Spleen (tissue), 13 donors: ENCODE measurements around the gene FCSK. TPM values are rescaled to one million over a fixed set of nuclear protein-coding genes. Genes with fewer than 3 reads are reported as not detected.
"Not testable (repeated sequence)": the region's sequence is repeated elsewhere in the genome, so short reads cannot be mapped to it uniquely, and the experiment has no call there.

Experiments
- DNase-seq: peaks from one replicate; pipeline ENCODE4 v3.0.0-alpha.2; 2020
- H3K27ac ChIP-seq, 8 donors: fragments of 200-600 bp; sonication (generic) in 7 of 8; 1 replicate in 4 of 8; 2 replicates in 4 of 8; pipeline versions ENCODE4 v1.5.0 to v1.8.0; 2016 to 2021; ENCODE audit warnings: inconsistent platforms in 4 of 8, mild to moderate bottlenecking in 4 of 8, moderate library complexity in 1 of 8
- H3K27me3 ChIP-seq, 7 donors: fragments of 200-600 bp; sonication (generic) in 6 of 7; replicated peaks in 1 of 7; 1 replicate in 4 of 7; 2 replicates in 3 of 7; pipeline versions ENCODE4 v1.5.0 to v1.8.0; 2016 to 2021; ENCODE audit warnings: inconsistent platforms in 3 of 7, mild to moderate bottlenecking in 1 of 7
- H3K36me3 ChIP-seq, 6 donors: fragments of 200-600 bp; sonication (generic) in 5 of 6; 1 replicate in 4 of 6; 2 replicates in 2 of 6; pipeline versions ENCODE4 v1.5.0 to v1.8.0; 2016 to 2021; ENCODE audit warnings: inconsistent platforms in 2 of 6
- H3K4me1 ChIP-seq, 6 donors: fragments of 200-600 bp; sonication (generic) in 5 of 6; 1 replicate in 3 of 6; 2 replicates in 3 of 6; pipeline versions ENCODE4 v1.5.0 to v1.8.0; 2016 to 2021; ENCODE audit warnings: inconsistent platforms in 3 of 6
- H3K4me3 ChIP-seq, 8 donors: fragments of 200-600 bp; sonication (generic) in 7 of 8; 1 replicate in 4 of 8; 2 replicates in 4 of 8; pipeline versions ENCODE4 v1.5.0 to v1.8.0; 2016 to 2021; ENCODE audit warnings: inconsistent platforms in 4 of 8, mild to moderate bottlenecking in 4 of 8, moderate library complexity in 2 of 8
- H3K9me3 ChIP-seq, 8 donors: fragments of 200-600 bp; sonication (generic) in 7 of 8; 1 replicate in 4 of 8; 2 replicates in 4 of 8; pipeline versions ENCODE4 v1.5.0 to v1.8.0; 2016 to 2021; ENCODE audit warnings: inconsistent platforms in 4 of 8
- POLR2A ChIP-seq, 3 donors: fragments of 450-650 bp; IDR thresholded peaks; one replicate each; pipeline ENCODE4 v1.5.1; 2017; ENCODE audit warnings: antibody characterized with exemption in 3 of 3, mild to moderate bottlenecking in 1 of 3
- POLR2AphosphoS5 ChIP-seq, 3 donors: sonication (generic); formaldehyde crosslinking; IDR thresholded peaks; one replicate each; pipeline ENCODE4 v1.5.1; 2017; ENCODE audit warnings: antibody characterized with exemption in 3 of 3
- WGBS, 5 donors: extraction: QIAGEN DNeasy Blood & Tissue Kit in 3 of 5; methylation state at CpG; one replicate each; pipeline versions ENCODE4 v1.1.5 to v1.1.7; 2013 to 2018; 5-methylcytosine and 5-hydroxymethylcytosine counted together
- intact Hi-C: fragments of 100-400 bp; cut with DNase I; formaldehyde crosslinking; loops from one replicate; pipeline ENCODE4 v1.15.0; 2023; ENCODE audit warnings: low total_unique reads
- long read RNA-seq, 2 donors: transcript quantifications; one replicate each; lab custom pipeline, GENCODE V29; 2026
- polyA plus RNA-seq, 3 donors: library from polyadenylated mRNA; stranded (reverse); fragments of 200-250 nt; gene quantifications; one replicate each; pipeline ENCODE4 v1.2.1, GENCODE V29; 2013
- total RNA-seq, 7 donors: library from RNA; depleted of rRNA in 3 of 7; stranded (reverse); fragments of >200 nt in 3 of 7; fragmentation: NEBNext Ultra II Directional in 4 of 7; extraction: Animal tissue kit (Norgen Biotek cat#: 25700) in 4 of 7; gene quantifications; one replicate each; pipeline versions ENCODE4 v1.1.0 to v1.2.1, GENCODE V29; 2016 to 2021
- TF ChIP-seq, protein P1 (sequence below), 11 experiments: fragments of 200-600 bp in 7 of 11; fragments of 450-650 bp in 4 of 11; sonication (generic) in 4 of 11; IDR thresholded peaks in 8 of 11; conservative IDR thresholded peaks in 3 of 11; 1 replicate in 7 of 11; 2 replicates in 4 of 11; pipeline versions ENCODE4 v1.4.0 to v1.8.0; 2016 to 2021; ENCODE audit warnings: antibody characterized with exemption in 11 of 11, inconsistent platforms in 4 of 11, mild to moderate bottlenecking in 1 of 11
- donor health status: healthy with polysubstance abuse.
- donor health status: DM: no; HTN: no; CAD: no; lungs with moderate emphysema.
- donor health status: DM: no; HTN: no; CAD: no.
- donor health status: Bipolar disorder and iron deficiency.
- donor health status: healthy.
- donor health status: DM: no; HTN: no; CAD: no.
- donor health status: DM: yes; HTN: yes; CAD: no.

The FCSK gene
- total RNA-seq (10 to 100 TPM; 20.8 to 31.9 (median 27.1) TPM), polyA plus RNA-seq (10 to 100 TPM in 2 of 3 donors, 1 to 10 TPM in 1; 8.1 to 18.6 (median 16.7) TPM)
- long read RNA-seq, donor 1, partial matches to known transcripts = 0 of 1 reads
- long read RNA-seq, donor 1, other reads (novel, unspliced or antisense) = 0 of 1 reads
- long read RNA-seq, donor 2 = 0 reads

GRCh38 chr16:70454222-70455034 lies at the start of gene FCSK:
TSS of gene FCSK (plus strand) at chr16:70454595. CDS start at chr16:70463191, 8,596 bp downstream.
- peak within 1 kb of the TSS; percentile 75 to 98 (median 86) for H3K4me3 ChIP-seq
- H3K9me3 ChIP-seq = no peaks in the 10 kb centered on the region
- WGBS, 5 donors = 0 to 1% (median 1%) methylated on average over 33 to 67 of the region's 67 CpGs
- no peaks in the 10 kb centered on the region for H3K36me3 ChIP-seq
- intact Hi-C loops = loop anchor here (10.0 kb wide), 1 partner anchor 50 kb away; no protein-coding TSS in a partner anchor
- H3K27ac ChIP-seq = peak within 1 kb of the TSS; percentile 91 to 98 (median 96)
- peak; percentile 93 for DNase-seq
- peaks cover 6 to 42% (median 23%) of the 10 kb centered on the region in 6 donors for H3K4me1 ChIP-seq
- TF ChIP-seq POLR2AphosphoS5 (IDR thresholded peaks at IDR 0.05) (peak; percentile 81 to 86 (median 84)), POLR2A (IDR thresholded peaks at IDR 0.05) (no peak)
- TF ChIP-seq, protein P1, sequence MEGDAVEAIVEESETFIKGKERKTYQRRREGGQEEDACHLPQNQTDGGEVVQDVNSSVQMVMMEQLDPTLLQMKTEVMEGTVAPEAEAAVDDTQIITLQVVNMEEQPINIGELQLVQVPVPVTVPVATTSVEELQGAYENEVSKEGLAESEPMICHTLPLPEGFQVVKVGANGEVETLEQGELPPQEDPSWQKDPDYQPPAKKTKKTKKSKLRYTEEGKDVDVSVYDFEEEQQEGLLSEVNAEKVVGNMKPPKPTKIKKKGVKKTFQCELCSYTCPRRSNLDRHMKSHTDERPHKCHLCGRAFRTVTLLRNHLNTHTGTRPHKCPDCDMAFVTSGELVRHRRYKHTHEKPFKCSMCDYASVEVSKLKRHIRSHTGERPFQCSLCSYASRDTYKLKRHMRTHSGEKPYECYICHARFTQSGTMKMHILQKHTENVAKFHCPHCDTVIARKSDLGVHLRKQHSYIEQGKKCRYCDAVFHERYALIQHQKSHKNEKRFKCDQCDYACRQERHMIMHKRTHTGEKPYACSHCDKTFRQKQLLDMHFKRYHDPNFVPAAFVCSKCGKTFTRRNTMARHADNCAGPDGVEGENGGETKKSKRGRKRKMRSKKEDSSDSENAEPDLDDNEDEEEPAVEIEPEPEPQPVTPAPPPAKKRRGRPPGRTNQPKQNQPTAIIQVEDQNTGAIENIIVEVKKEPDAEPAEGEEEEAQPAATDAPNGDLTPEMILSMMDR (IDR thresholded peaks at IDR 0.05 in 8 of 11, conservative IDR thresholded peaks at IDR 0.05 in 3 of 11) = peak in 5 of 11 experiments; percentile 4 to 39 (median 11)
- peaks cover 0 to 8% (median 0%) of the 10 kb centered on the region in 7 donors for H3K27me3 ChIP-seq

DNA sequence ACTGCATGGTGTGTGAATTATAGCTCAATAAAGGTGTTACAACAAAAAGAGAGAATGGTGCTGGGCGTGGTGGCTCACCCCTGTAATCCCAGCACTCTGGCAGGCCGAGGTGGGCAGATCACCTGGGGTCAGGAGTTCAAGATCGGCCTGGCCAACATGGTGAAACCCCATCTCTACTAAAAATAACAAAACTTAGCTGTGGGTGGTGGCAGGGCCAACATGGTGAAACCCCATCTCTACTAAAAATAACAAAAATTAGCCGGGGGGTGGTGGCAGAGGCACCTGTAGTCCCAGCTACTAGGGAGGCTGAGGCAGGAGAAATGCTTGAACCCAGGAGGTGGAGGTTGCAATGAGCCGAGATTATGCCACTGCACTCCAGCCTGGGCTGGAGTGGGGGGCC lies 48.3 kb upstream of the FCSK start:
- WGBS, 5 donors = 73 to 84% (median 80%) methylated on average over 5 of the region's 5 CpGs
- not testable (repeated sequence) for H3K36me3 ChIP-seq, DNase-seq, H3K4me3 ChIP-seq, H3K9me3 ChIP-seq, H3K27me3 ChIP-seq
- Histone ChIP-seq H3K27ac (peak overlapping the region in 2 of 8 donors; percentile 79 to 86), H3K4me1 (peaks cover 20 to 83% (median 67%) of the 10 kb centered on the region in 6 donors)
- intact Hi-C loops = loop anchor here (10.0 kb wide), 1 partner anchor 49 kb away; the partner anchor contains the start of gene FCSK

DNA sequence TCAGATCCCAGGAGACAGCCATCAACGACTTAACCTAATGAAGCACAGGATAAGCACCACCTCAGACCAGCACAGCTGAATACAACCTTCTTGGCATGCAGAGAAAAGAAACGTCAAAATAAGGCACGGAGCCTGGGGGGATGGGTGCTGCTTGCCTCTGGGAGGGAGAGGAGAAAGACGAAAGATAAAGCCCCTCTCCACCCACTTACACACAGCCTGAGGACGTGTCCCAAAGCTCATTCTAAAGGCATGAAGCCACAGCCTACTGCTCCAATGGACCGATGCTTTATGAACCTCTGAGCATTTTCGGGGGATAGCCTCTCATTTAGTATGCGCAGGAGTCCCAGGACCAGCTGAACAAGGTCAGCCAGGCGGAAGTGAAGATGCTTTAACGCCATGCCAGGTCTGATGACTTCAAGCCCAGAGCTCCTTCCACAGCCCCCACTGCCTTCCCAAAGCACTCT lies 46.6 kb upstream of the FCSK start:
- 68 to 84% (median 71%) methylated on average over 9 to 10 of the region's 10 CpGs for WGBS, 5 donors
- Histone ChIP-seq H3K36me3 (peaks cover 0 to 21% (median 9%) of the 10 kb centered on the region in 6 donors), H3K4me3 (no peak overlapping the region), H3K4me1 (peaks cover 20 to 67% (median 60%) of the 10 kb centered on the region in 6 donors), H3K9me3 (no peaks in the 10 kb centered on the region), H3K27ac (peak overlapping the region in 1 of 8 donors; percentile 33), H3K27me3 (no peaks in the 10 kb centered on the region)
- intact Hi-C loops = loop anchor here (10.0 kb wide), 1 partner anchor 47 kb away; the partner anchor contains the start of gene FCSK
- TF ChIP-seq, protein P1 (IDR thresholded peaks at IDR 0.05 in 8 of 11, conservative IDR thresholded peaks at IDR 0.05 in 3 of 11) = no peak
- TF ChIP-seq POLR2A (IDR thresholded peaks at IDR 0.05) (no peak), POLR2AphosphoS5 (IDR thresholded peaks at IDR 0.05) (no peak)
- DNase-seq = no peak

DNA sequence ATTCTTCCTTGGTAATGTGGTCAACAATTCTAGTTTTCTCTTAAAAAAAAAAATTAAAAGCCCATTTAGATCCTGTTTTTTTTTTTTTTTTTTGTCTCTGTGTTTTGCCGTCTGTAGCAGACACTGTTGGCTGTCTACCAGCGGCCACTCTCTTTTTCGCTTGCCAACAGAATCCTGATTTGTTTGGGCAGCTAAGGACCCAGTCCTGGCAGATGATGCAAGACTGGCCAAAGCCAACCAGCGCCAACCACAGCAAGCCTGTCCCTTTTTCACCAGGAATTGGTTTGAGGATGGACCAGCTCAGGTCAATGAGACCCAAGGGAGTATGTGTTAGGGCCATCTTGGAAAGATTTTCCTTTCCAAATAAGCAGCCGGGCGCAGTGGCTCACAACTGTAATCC lies 43.7 kb upstream of the FCSK start:
- Histone ChIP-seq H3K4me1 (peaks cover 0 to 59% (median 36%) of the 10 kb centered on the region in 6 donors), H3K9me3 (no peaks in the 10 kb centered on the region), H3K27me3 (no peaks in the 10 kb centered on the region), H3K4me3 (no peak overlapping the region), H3K27ac (no peak overlapping the region), H3K36me3 (peaks cover 0 to 24% (median 9%) of the 10 kb centered on the region in 6 donors)
- WGBS, 5 donors = 91 to 96% (median 95%) methylated on average over 6 of the region's 6 CpGs
- DNase-seq = no peak
- intact Hi-C loops = no loop called here
- TF ChIP-seq POLR2AphosphoS5 (IDR thresholded peaks at IDR 0.05) (no peak), POLR2A (IDR thresholded peaks at IDR 0.05) (no peak)
- TF ChIP-seq, protein P1 (IDR thresholded peaks at IDR 0.05 in 8 of 11, conservative IDR thresholded peaks at IDR 0.05 in 3 of 11) = no peak
